NCI-H1694 treated with DMSO at 0.1 percent for 48 hours (cell line): Measurements from ENCODE around the gene ETFB.

Source experiments
- DNase-seq: peaks from one replicate; lab custom pipeline; 2025; lab: John Stamatoyannopoulos, UW

Gene ETFB

DNA sequence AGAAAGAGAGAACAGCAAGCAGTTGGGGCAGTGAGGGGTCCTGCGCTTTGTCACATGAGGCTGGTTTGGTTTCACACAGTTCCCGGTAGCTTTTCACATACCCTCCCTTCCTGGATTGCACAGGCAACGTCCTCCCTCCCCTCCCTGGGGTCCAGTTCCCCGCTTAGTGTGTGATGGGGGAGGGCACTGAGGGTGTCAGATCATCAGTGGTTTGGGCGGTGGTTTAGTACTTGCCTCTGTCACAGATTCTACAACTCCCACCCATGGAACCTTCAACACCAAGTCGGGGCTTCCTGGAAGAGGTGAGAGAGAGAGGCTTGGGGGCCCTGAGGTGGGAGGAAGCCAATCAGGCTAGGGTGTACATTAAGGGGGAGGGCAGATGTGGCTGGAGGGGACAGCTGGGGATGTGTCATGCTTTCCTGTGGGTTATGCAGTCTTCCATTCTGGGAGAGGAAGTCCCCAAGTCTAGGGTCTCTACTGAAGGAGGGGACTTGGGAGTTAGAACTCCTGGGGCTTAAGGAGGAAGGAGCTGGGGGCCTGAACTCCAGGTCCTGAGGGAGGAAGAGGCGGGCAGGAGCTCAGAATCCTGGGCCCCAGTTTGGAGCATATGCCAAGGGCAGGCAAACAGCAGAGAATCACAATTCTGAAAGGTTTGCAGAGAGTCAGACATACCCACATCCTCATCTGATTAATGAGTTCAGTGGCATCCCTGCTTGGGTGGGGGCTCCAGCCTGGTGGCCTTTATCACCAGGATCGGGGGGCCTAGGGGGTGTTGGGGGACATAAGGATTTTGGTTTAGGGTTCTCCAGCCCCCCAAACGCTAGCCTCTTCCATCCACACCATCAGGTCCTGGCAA lies 6.7 kb upstream of the ETFB start, which contains the start of gene NKG7:
TSS of gene NKG7 (minus strand) at position 6 of the 856 bp plus-strand sequence. CDS start 119 bp downstream, outside the sequence.
- DNase-seq = no peak

DNA sequence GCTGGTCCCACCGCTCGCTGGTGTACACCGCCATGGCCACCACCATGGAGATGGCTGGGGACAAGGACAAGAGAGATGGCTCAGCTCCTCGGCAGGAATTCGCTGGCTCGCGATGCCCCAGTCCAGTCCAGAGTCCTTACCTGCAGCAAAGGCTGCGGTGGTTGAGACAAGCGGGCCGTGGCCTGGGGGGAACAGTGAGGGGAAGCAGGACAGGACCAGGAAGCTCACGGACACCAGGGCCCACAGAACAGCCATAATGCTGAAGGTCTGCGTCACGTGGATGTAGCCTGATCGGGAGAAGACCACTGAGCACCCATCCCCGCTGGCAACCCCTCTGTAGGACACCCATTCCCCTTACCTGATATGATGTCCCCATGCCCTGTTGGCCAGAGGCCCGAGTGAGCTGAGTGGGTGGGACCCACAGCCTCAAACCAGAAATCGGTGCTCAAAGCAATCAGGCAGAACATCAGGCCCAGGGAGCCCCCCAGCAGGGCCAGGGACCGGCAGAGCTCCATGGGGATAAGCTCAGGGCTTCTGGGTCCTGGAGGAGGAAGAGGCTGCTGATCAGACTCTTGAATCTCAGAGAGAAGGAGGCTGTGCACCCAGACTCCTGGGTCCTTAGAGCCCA lies 5.9 kb upstream of the ETFB start:
- DNase-seq = no peak

DNA sequence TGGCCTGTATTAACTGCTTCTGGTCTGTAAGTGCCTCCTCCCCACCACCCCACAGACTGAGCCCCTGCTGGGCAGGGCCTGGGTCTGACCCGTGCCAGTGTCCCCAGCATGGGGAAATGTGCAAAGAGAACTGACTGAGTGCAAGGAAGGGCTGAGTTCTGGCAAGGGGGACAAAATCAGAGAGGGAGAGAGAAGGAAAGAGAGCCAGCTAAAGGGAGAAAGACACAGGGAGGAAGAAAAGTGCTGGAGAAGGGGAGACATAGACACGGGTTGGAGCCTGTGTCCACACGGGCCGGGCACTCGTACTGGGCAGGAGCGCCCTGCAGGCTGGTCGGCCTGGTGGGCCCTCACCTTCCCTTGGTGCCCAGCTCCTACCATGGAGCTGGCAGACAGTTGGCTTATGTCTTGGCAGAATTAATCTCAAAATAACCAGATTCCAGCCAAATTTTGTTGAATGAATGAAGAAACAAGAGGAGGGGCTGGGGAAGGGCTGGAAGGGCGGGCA lies 5.0 kb upstream of the ETFB start:
- DNase-seq = no peak

DNA sequence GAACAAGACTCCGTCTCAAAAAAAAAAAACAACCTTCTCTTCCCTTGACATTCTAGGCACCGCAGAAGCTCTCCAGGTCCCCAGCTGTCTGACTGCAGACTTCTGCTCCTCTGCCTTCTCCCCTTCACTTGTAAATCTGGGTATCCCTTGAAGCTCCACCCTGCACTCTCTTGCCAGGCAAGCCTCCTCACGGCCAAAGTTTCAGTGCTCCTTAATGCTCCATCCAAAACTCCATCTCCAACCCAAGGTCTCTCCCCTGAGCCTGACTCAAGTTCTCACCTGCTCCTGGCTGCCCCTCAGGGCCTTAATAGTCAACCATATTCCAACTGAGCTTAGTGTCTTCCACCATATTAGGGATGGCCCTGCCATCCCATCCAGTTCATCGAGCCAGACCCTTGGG lies 4.0 kb upstream of the ETFB start:
- DNase-seq = no peak

DNA sequence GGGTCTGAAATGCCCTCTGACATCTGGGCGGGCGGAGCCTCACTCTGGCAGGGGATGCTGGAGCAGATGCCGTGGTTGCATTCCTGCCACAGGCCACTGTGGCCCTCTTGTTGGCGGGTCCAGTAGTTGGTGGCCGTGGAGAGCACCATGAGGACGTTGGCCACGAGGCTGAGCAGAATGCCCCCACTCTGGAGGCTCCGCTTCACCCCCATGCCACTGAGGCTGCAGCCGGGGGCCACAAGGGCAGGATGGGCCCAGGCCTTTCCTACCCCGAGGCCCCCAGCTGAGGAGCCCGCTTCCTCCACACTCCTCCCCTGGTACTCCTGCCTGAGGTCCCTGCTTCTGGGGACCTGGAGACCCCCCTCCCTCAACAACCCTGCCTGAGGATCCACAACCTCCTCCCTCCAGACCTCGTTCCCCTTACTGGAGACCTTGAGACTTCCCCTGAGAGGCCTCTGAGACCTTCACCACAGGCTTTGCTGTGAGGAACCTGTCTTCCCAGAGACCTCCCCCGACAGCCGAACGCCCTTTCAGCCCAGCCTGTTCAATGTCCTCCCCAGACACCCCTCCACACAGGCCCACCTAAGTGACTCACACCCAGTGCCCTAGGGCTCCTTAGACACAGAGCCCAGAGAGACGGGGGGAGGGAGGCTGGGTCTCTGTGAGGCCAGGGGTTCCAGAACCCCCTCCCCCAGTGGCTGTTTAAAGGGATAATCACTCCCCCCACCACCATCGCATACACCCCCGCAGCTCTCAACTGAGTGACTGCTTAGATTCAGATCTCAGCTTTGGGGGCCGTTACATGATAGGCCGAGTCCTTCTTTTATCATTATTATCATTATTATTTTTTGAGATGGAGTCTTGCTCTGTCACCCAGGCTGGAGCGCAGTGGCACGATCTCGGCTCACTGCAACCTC lies 2.4 kb upstream of the ETFB start, which contains the start of gene CLDND2:
TSS of gene CLDND2 (minus strand) at position 638 of the 917 bp plus-strand sequence. CDS start at position 212, 426 bp downstream.
- DNase-seq = no peak

DNA sequence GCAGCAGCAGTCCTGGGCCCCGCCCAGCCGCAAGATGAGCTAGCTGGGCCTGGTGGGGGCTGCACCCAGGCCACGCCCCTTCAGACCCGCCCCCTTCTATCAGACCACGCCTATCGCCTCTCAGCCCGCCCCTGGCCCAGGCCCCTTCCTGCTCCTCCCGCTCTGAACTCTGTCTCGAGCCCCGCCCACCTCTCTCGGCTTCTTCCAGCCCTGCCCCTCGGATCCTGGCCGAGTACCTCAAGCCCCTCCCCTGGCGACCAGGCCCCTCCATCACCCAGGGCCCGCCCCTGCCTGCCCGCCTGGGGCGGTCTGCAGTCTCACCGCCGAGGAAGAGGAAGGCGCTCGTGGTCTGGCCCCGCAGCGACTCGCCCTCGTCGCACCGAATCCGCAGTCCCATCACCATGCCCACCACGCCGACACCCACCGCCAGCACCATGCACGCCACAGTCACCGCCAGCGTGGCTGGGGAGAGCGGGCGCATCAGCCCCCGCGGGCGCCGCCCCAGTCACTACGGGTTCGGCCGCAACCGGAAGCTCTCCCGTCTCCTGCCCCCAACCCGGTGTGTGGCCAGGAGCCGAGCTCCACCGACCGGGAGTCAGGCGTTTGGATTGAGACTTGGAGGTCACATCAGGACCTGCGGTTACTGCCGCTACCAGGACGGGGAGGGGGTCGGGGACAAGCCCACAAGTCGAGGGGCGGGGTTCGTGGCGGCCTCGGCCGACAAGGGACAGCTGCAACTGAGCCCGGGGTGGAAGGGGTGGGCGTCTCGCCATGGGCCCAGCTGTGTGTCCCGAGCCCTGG lies 1.6 kb upstream of the ETFB start:
- no peak for DNase-seq

DNA sequence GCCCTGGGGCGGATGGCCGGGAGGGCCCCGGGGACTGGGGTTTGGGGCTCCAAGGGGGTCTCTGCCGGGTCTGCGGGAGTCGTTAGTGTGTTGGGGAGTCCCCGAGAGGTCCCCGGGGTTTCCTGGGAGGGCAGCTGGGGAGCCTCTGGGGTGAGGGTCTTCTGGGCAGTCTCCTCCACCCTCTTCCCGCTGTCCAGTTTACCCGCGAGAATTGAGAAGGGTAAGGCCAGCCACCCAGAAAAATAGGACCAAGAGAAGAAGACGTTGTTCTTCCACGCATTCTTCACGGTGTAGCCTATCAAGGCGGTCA lies 1.0 kb upstream of the ETFB start:
- DNase-seq = no peak

DNA sequence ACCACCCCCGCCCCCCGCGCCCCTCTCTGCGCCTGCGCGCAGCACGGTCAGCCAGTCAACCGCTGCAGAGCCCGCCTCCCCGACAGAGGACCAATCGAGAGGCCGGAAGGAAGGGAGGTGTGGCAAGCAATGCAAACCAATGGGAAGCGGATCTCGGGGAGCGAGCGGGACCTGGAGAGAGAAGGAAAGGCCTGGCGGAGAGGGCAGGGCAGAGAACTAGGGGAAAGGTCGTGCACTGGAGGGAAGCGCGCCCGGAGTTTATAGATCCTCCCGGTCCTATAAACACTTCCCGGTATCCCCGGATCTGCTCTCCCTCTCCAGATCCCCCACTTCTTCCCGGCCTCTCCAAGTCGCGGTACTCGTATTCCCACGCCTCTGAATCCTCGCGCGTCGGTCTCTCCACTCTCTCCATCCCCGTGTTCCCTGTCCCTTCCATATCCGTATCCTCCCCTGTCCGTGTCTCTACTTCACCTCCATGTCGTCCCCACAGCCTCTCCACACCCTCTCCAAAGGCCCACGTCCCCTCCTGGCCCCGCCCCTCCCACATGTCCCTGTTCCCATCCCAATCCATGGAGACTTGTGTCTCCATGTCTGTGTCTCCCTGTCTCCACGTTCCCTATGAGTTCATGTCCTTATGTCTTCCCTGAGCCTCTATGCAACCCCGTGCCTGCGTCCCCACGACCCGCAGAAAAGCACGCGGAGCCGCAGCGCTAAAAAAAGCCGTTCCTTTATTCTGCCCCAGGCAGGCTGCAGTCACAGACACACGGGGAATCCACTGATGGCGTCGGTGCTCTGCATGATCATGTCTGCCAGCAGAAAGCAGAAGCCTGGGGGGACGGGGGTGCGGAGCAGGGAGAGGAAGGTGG lies 434 bp upstream of the ETFB start:
- DNase-seq = no peak

DNA sequence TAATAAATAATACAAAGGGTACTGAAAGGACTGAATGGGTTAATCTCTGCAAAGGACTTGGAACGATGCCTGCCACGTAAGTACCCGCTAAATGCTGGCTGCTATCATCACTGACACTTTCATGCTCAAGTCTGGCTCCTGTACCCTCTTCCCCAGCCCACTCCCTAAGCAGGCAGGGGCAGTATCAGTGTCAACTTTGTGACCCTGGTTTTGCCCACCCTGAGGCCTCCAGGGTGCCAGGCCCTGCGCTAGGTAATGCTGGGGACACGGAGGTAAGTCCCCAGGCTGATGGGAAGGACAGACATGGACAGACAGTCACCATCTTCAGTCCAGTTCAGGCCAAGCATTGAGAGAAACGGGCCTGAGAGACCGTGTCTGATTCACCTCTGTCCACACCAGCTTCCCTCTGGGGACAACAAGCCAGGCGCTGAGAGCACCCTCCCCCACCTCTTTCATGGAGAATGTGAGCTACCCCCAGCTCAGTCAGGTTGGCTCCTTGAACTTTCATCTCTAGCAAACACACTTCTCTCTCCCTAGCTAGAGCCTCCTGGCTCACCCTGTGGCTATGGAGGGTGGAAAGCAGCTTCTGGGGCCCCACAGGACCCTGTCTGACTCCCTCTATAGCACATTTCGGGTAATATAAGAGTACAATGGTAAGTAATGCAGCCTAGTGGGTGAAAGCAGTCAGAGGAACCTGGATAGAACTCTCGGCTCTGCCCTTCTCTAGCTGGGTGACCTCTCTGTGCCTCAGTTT lies 800 bp downstream of the ETFB start:
- no peak for DNase-seq

DNA sequence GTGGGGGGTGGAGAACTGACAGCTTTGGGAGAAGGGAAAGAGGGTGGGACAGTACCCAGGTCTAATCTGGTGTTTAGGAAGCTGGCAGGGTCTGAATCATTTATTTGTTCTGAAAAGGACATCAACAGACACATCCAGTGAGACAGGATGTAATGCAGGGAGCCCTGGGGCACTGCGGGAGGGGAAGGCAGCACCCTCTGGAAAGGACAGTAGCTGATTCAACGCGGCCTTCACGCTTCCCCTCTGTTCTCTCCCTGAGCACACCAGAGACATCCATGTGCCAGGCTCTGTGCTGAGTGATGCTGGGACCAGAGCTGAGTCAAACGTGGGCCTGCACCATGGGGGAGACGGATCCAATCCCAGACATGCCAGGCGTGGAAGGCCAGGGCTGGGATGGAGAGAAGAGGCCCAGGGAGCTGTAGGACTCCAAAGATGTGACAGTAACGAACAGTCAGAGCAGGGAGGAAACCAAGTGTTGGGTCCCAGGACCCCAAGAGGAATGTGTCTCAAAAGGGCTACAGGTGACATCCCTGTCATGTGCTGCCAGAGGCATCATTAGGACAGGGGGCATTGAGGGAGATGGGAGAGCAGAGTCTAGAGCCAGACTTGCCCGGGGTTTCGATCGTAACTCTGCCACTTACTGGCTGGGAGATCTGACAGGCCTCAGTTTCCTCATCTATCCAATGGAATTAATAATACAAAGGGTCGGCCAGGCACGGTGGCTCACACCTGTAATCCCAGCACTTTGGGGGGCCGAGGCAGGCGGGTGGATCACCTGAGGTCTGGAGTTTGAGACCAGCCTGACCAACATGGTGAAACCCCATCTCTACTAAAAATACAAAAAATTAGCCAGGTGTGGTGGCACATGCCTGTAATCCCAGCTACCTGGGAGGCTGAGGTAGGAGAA lies 1.7 kb downstream of the ETFB start:
- DNase-seq = no peak

DNA sequence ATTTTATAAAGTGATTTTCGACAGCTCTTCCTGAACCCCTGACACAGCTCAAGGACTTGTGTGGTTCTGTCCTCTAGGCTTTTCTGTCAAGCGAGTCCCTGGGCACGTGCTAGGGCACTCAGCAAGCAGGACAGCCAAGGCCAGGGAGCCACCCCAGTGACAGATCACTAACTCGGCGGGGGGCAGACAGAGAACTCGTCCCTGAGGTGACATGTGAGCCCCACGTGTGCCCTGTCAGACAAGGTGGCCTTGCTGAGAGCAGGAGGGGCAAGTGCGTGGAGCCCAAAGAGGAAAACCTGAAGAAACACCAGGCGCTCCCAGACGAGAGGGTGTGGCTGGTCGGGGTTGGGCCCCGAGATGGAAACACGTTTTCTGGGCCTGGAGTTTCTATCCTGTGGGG lies 4.9 kb downstream of the ETFB start:
- no peak for DNase-seq

DNA sequence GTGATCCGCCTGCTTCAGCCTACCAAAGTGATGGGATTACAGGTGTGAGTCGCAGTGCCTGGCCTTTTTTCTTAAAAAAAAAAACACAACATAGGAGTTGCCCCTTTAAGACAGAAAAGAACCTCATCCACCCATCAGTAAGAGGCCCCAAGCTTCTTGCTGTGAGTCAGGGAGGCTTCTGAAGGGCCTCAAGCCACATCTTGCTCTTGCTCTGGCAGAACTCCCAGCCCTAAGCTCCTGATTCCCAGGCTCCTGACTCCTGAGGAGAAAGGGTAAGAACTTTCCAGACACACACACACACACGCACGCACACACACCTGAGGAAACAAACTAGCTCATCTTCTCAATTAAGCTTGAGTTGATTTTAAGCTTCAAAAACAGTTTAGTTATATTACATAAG lies 6.9 kb downstream of the ETFB start:
- DNase-seq = no peak

DNA sequence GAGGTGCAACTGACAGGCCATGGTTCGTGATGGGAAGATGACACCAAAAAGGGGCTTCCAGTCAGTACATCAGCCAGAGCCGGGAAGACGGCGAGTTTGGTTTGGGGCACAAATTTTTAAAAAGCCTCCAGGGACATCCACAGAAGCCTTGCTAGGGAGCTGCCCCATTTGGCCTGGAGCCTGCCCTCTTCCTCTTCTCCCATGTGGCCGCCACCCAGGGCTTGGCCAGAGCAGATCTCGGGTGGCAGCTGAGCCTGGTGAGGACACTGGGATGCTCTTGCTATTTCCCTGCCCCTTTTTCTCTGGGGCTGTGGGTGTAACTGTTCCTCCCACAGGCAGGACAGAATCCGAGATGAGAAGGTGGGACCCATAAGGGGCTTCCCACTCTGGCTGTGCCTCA lies 8.2 kb downstream of the ETFB start:
- DNase-seq = no peak

DNA sequence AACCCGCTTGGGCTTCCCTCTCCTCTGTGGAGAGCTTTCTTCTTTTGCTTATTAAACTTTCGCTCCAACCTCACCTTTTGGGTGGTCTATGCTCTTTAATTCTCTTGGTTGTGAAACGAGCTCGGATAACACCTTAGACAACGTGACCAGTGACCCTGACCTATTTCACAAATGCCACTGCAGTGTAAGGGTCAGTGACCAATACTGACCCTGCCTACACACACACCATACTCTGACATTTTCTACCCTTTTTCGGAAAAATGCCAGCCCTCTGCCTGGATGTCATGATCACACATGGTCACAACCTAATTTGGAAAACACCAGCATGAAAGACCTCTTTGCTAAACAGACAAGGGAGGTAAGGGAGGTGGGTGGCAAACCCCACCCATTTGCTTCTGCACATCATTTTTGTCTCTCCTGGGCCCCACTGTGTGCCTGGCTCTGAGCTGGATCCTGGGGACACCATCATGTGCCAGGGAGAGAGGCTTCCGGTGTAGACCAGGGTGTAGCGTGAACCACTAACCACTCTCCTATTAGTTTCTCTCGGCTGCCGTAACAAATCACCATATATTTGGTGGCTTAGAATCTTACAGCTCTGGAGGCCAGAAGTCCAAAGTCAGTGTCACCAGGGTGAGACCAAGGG lies 9.9 kb downstream of the ETFB start:
- DNase-seq = no peak

DNA sequence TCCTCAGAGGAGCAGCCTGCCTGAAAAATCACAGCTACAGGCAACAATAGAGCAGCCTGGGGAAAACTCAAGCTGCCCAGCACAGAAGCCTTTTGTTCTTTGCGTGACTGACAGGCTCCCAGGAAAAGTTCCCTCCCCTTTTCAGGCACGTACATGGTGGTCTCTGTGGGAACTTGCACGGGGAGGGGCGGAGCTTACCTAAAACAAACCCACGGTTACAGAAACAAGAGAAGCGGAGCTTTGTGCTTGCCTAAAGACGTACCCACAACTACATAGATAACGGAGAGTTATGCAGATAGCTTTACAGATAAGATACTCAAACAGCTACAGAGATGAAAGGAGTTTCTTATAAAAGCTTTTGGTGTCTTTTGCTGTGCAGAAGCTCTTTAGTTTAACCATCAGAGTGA lies 11.4 kb downstream of the ETFB start:
- no peak for DNase-seq

DNA sequence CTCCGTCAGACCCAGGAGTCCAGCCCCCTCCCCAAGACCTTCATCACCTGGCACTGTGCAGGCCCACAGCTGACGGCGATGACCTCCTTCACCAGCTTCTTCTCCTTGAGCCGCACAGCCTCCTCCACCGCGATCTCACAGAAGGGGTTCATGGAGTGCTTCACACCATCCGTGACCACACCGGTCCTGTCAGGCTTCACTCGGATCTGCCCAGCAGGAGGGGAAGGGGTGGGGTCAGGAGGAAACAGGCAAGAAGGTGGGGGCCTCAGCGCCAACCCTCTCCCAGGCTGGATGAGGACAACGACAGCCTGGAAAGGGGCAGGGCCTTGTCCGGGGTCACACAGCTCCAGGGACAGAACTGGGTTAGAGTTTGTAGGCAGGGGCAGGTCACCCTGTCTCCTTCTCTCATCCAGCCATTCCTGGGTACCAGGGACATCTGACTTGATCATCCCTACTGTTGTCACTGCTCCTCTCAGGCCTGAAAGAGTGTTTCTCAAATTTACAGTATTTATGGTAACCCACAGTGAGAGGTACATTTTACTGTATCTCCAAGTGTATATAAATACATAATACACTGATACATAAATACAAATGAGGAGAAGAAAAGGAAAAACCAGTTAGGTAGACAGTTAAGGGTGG lies 12.0 kb downstream of the ETFB start:
- no peak for DNase-seq

DNA sequence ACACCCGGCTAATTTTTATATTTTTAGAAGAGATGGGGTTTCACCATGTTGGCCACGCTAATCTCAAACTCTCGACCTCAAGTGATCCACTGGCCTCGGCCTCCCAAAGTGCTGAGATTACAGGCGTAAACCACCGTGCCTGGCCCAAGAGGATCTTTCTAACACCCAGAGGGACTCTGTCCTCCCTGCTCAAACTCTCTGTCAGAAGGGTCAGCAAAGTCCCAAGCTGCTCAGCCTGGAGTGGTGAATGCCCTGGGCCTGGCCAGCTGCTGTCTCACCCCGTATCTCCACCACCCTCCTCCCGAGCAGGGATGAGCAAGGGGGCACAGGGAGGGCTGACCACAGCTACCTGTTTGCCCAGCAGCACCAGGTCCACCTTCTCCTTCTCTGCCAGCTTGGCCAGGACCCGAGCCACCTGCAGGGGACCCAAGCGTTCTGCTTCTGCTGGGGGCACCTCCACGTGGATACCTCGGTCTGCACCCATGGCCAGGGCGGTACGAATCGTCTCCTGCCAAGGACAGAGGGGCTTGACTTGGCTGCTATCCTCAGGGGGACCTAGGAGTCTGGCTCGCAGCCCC lies 13.3 kb downstream of the ETFB start:
- no peak for DNase-seq
